ENCODE measurements around the gene ARL15.

GRCh38 chr5:54341971-54342370, 31.6 kb upstream of the ARL15 start:
- TF ChIP-seq EZH2 (IDR thresholded peaks at IDR 0.05; ENCODE audit: insufficient read depth, poor library complexity, severe bottlenecking) (no peak), EZH2phosphoT487 (IDR thresholded peaks at IDR 0.05; ENCODE audit: insufficient read depth, low read depth) (no peak)
